Caki2 (cell line): ENCODE data around the gene RCN1. TPM values are rescaled to one million over a fixed set of nuclear protein-coding genes. Genes with fewer than 3 reads are reported as not detected.
"Not testable (repeated sequence)": the region's sequence is repeated elsewhere in the genome, so short reads cannot be mapped to it uniquely, and the experiment has no call there.

Experiments
- DNase-seq: peaks from one replicate; pipeline ENCODE4 v3.0.0-alpha.2; 2015; ENCODE audit warnings: low read depth
- in situ Hi-C: cut with HindIII; loops from 2 replicates; pipeline ENCODE4 v1.10.0; 2016; ENCODE audit warnings: low sequenced_read_pairs, low pct_unique_long_range_greater_than_20kb, mixed read lengths
- total RNA-seq: library from RNA; depleted of rRNA; stranded (reverse); fragments of >200 nt; shearing (Covaris generic); gene quantifications from 2 replicates; pipeline ENCODE4 v1.2.3, GENCODE V29; 2014; ENCODE audit warnings: low replicate concordance

Gene RCN1
- total RNA-seq, 1 experiment from 2014 or later, result 189 TPM

GRCh38 chr11:32071811-32072210 is 19.1 kb upstream of the RCN1 start:
- in situ Hi-C loops, result no loop called here

GRCh38 chr11:32072872-32073643 is 17.8 kb upstream of the RCN1 start:
- in situ Hi-C loops, result no loop called here
- DNase-seq, result no peak

More at GRCh38 chr11:32071811-32072210, 19.1 kb upstream of the RCN1 start:
- DNase-seq, result peak; percentile 32

DNA sequence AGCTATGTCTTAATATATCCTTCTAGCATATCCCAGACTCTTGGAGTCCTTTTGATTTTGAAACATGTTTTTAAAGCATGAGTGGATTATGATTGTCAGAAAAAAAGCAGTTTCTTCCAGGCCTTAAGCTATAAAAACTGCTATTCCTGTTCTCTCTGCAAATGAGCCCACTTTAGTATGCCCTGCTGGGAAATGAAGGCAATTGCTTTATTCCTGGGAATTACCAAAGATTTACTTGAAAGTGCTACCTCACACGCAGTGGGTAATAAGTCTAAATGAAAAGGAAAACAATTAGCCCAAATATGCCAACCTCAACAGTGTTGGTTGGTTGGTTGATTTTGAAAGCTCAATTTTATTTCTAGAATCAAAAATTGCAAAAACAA is 17.2 kb upstream of the RCN1 start:
- in situ Hi-C loops, result no loop called here
- no peak for DNase-seq

DNA sequence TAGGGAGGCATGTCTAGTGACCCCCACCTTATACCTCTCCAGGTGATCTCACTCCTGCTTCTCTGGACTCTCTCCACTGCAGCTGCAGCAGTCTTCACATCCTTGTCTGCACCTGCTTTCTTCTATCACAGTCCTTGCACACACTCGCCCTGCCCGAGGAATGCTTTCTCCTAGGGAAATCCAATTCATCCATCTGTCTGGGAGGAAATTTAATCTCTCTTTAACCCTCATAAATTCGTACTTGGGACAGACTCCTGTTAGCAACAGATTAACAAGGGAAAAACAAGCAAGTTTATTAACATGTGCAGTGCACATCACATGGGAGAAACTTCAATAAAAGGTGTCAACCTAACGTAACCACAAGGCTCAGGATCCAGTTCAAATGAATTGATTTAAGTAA is 11.3 kb upstream of the RCN1 start:
- DNase-seq, result no peak
- in situ Hi-C loops, result no loop called here

- in situ Hi-C loops, result no loop called here
- no peak for DNase-seq
Measured at GRCh38 chr11:32080361-32080980, 10.4 kb upstream of the RCN1 start.

DNA sequence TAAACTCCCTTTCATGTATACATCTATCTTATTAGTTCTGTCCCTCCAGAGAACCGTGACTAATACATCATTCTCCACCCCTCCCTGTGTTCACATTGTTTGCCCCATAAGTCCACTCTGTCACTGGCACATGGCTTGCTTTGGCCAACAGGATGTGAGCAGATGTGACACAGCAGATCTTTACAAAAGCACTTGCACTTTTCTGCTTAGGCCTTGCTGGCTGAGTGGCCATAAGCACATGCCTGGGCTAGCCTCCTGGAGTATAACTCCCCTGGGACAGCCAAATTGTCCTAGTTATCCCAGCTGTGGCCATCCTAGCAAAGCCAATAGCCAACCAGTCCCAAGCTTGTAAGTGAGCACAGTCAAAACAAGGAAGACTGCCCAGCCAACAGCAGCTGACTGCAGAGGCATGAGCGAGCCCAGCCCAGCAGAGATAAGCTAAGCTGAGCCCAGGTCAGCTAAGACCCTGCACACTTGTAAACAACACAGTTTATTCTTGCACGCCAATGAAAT is 9.7 kb upstream of the RCN1 start:
- in situ Hi-C loops, result no loop called here
- peak; percentile 56 for DNase-seq

DNA sequence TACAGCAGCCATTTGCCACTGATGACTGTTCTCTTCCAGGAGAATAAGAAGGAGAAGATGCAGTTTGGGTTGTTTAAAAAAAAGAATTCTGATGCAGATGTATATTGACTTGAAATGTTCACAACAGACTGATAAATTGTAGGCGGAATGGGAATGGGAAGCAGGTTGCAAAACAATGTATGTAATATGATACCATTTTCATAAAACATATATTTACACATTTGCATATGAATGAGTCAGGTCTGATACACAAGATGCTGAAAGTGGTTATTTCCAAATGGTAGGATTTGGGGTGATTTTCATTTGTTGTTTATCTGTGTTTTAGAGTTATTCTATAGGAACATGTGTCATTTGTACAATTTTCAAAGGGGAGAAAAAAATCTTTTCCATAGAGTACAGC is 9.0 kb upstream of the RCN1 start:
- in situ Hi-C loops, result no loop called here

GRCh38 chr11:32082346-32082986 is 8.4 kb upstream of the RCN1 start:
- DNase-seq, result no peak
- in situ Hi-C loops, result no loop called here

More for the DNA sequence above, 9.0 kb upstream of the RCN1 start:
- DNase-seq, result no peak

GRCh38 chr11:32087597-32087996 is 3.3 kb upstream of the RCN1 start:
- in situ Hi-C loops, result no loop called here
- DNase-seq, result no peak

- DNase-seq, result peak; percentile 81
- in situ Hi-C loops, result no loop called here
Measured at GRCh38 chr11:32088117-32088941, 2.5 kb upstream of the RCN1 start.

GRCh38 chr11:32092581-32093170 is 1.8 kb downstream of the RCN1 start:
- DNase-seq, result no peak
- in situ Hi-C loops, result no loop called here

DNA sequence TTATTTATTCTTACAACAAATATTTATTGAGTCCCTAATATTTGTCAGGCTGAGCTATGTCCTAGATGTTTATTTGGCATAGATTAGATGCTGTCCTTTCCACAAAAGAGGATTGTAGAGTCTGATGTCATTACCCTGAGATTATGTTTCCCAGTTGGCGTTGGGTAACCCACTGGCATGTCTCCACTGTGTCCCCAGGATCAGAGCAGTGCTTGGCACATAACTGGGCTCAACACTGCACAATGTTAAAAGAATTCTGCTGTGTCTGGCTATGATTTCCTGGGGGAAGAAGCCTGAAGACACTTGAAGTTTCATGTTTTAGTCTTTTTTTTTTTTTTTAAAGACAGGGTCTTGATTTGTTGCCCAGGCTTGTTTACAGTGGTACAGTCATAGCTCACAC is 4.0 kb downstream of the RCN1 start:
- in situ Hi-C loops, result no loop called here
- no peak for DNase-seq

DNA sequence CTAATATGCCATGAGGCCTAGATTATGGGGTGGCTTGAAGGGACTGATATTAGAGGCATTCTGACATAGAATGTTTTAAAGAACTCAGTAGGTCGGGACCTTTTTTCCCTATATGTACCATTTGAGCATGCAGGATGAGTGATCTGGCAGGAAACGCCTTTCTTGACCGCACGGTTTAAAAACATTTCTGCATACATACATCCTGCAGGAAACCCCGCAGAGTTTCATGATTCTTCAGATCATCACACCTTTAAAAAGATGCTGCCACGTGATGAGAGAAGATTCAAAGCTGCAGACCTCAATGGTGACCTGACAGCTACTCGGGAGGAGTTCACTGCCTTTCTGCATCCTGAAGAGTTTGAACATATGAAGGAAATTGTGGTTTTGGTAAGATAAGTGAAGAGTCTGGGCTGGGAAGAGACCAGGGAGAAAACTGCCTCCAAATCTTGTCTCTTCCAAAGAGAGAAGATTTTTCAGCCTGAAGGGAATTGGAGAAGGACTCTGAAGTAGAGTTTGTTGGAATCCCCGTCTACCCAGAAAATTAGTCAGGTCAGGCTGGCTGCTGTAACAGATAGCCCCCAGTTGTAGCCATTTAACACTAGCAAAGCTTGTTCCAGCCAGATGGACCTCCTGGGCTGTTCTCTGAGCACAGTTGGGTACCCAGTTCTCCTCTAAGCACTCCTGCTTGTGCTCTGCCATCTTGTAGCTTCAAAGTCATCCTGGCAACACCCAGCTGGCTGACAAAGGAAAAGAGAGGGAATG is 7.4 kb downstream of the RCN1 start:
- no peak for DNase-seq
- in situ Hi-C loops, result no loop called here

DNA sequence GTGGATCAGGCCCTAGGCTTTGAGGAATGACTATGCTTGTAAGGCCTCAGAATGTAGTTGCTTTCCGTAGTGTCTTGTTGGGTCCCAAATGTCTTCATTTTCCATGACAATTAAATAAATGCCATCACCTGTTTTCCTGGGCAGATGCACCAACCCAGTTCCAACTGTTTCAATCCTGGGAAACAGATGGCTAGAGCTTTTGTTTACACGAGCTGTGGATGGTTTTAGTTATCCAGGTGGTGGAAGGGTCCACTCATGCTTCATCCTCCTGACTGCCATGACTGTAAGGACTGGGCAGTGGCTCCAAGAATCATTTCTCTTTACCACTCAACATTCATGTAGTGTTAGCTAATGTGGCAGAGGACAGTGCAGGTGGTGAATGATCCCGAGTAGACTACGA is 8.6 kb downstream of the RCN1 start:
- DNase-seq, result no peak
- in situ Hi-C loops, result no loop called here

GRCh38 chr11:32100495-32100894 is 9.6 kb downstream of the RCN1 start:
- DNase-seq, result no peak
- in situ Hi-C loops, result no loop called here

GRCh38 chr11:32101791-32102190 is 10.9 kb downstream of the RCN1 start:
- in situ Hi-C loops, result no loop called here
- DNase-seq, result no peak

GRCh38 chr11:32103121-32103719 is 12.3 kb downstream of the RCN1 start:
- DNase-seq, in situ Hi-C loops: not testable (repeated sequence)
